ENCODE results near the gene POLG2. TPM values are rescaled to one million over a fixed set of nuclear protein-coding genes. Genes with fewer than 3 reads are reported as not detected.
"Not testable (repeated sequence)": the region's sequence is repeated elsewhere in the genome, so short reads cannot be mapped to it uniquely, and the experiment has no call there.

Gene POLG2
- total and polyA plus RNA-seq, 4 donors = 10.0 to 20.6 (median 16.0) TPM

- no peak for ATAC-seq (ENCODE audit: low FRiP score)
- intact Hi-C loops (cut with DNase I) = no loop called here
- WGBS, 2 donors = 74 to 82% methylated on average over 6 of the region's 6 CpGs
These were observed 35.1 kb downstream of the POLG2 start for GRCh38 chr17:64461788-64462187.

GRCh38 chr17:64460955-64461354, 35.9 kb downstream of the POLG2 start:
- no peaks in the 10 kb centered on the region for H3K27me3 ChIP-seq (ENCODE audit: control insufficient read depth in 1 of 2, insufficient read depth in 2 of 2, low read length in 1 of 2)
- no peaks in the 10 kb centered on the region for H3K4me1 ChIP-seq (ENCODE audit: control insufficient read depth in 1 of 2, insufficient read depth in 2 of 2, low read length in 2 of 2)
- H3K36me3 ChIP-seq (ENCODE audit: control insufficient read depth in 1 of 2, insufficient read depth in 2 of 2, low read length in 1 of 2) = no peaks in the 10 kb centered on the region
- intact Hi-C loops (cut with DNase I) = no loop called here
- WGBS, 2 donors = 67 to 69% methylated on average over 8 of the region's 8 CpGs
- DNase-seq (no peak), ATAC-seq (ENCODE audit: low FRiP score) (no peak)
- no peaks in the 10 kb centered on the region for H3K9me3 ChIP-seq (ENCODE audit: control insufficient read depth, low read length)
- no peak overlapping the region for H3K4me3 ChIP-seq (ENCODE audit: low read length in 2 of 2)
- H3K27ac ChIP-seq (ENCODE audit: low read depth in 1 of 2, low read length in 2 of 2) = no peak overlapping the region

More at GRCh38 chr17:64461788-64462187, 35.1 kb downstream of the POLG2 start:
- no peaks in the 10 kb centered on the region for H3K9me3 ChIP-seq (ENCODE audit: control insufficient read depth, low read length)
- H3K4me1 ChIP-seq (ENCODE audit: control insufficient read depth in 1 of 2, insufficient read depth in 2 of 2, low read length in 2 of 2) = no peaks in the 10 kb centered on the region
- no peak overlapping the region for H3K4me3 ChIP-seq (ENCODE audit: low read length in 2 of 2)
- no peak overlapping the region for H3K27ac ChIP-seq (ENCODE audit: low read depth in 1 of 2, low read length in 2 of 2)
- DNase-seq = no peak
- H3K27me3 ChIP-seq (ENCODE audit: control insufficient read depth in 1 of 2, insufficient read depth in 2 of 2, low read length in 1 of 2) = no peaks in the 10 kb centered on the region
- no peaks in the 10 kb centered on the region for H3K36me3 ChIP-seq (ENCODE audit: control insufficient read depth in 1 of 2, insufficient read depth in 2 of 2, low read length in 1 of 2)

GRCh38 chr17:64459818-64460217, 37.0 kb downstream of the POLG2 start:
- not testable (repeated sequence) for ATAC-seq (ENCODE audit: low FRiP score)

GRCh38 chr17:64459284-64459747, 37.5 kb downstream of the POLG2 start:
- intact Hi-C loops (cut with DNase I) = no loop called here
- Histone ChIP-seq H3K4me1 (ENCODE audit: control insufficient read depth in 1 of 2, insufficient read depth in 2 of 2, low read length in 2 of 2) (no peaks in the 10 kb centered on the region), H3K27ac (ENCODE audit: low read depth in 1 of 2, low read length in 2 of 2) (no peak overlapping the region), H3K4me3 (ENCODE audit: low read length in 2 of 2) (no peak overlapping the region), H3K36me3 (ENCODE audit: control insufficient read depth in 1 of 2, insufficient read depth in 2 of 2, low read length in 1 of 2) (no peaks in the 10 kb centered on the region), H3K27me3 (ENCODE audit: control insufficient read depth in 1 of 2, insufficient read depth in 2 of 2, low read length in 1 of 2) (no peaks in the 10 kb centered on the region), H3K9me3 (ENCODE audit: control insufficient read depth, low read length) (no peaks in the 10 kb centered on the region)
- DNase-seq = no peak
- no peak for ATAC-seq (ENCODE audit: low FRiP score)
- WGBS, 2 donors = 79 to 88% methylated on average over 6 of the region's 6 CpGs

More at GRCh38 chr17:64459818-64460217, 37.0 kb downstream of the POLG2 start:
- H3K36me3 ChIP-seq (ENCODE audit: control insufficient read depth in 1 of 2, insufficient read depth in 2 of 2, low read length in 1 of 2); H3K27me3 ChIP-seq (ENCODE audit: control insufficient read depth in 1 of 2, insufficient read depth in 2 of 2, low read length in 1 of 2); H3K4me3 ChIP-seq (ENCODE audit: low read length in 2 of 2); H3K4me1 ChIP-seq (ENCODE audit: control insufficient read depth in 1 of 2, insufficient read depth in 2 of 2, low read length in 2 of 2); DNase-seq; H3K9me3 ChIP-seq (ENCODE audit: control insufficient read depth, low read length); H3K27ac ChIP-seq (ENCODE audit: low read depth in 1 of 2, low read length in 2 of 2); intact Hi-C loops (cut with DNase I): not testable (repeated sequence)
- WGBS, 2 donors = 97 to 99% methylated on average over 7 of the region's 7 CpGs

- ATAC-seq (ENCODE audit: low FRiP score) = peak; percentile 26
- H3K4me1 ChIP-seq (ENCODE audit: control insufficient read depth in 1 of 2, insufficient read depth in 2 of 2, low read length in 2 of 2) = no peaks in the 10 kb centered on the region
- intact Hi-C loops (cut with DNase I) = no loop called here
These were observed 38.1 kb downstream of the POLG2 start for GRCh38 chr17:64458756-64459155.

GRCh38 chr17:64457156-64457555, 39.7 kb downstream of the POLG2 start:
- H3K4me1 ChIP-seq (ENCODE audit: control insufficient read depth in 1 of 2, insufficient read depth in 2 of 2, low read length in 2 of 2) = no peaks in the 10 kb centered on the region
- ATAC-seq (ENCODE audit: low FRiP score) (no peak), DNase-seq (no peak)
- H3K4me3 ChIP-seq (ENCODE audit: low read length in 2 of 2) = no peak overlapping the region
- 42 to 51% methylated on average over 7 of the region's 7 CpGs for WGBS, 2 donors
- H3K27me3 ChIP-seq (ENCODE audit: control insufficient read depth in 1 of 2, insufficient read depth in 2 of 2, low read length in 1 of 2) = no peaks in the 10 kb centered on the region
- intact Hi-C loops (cut with DNase I) = no loop called here
- H3K9me3 ChIP-seq (ENCODE audit: control insufficient read depth, low read length) = no peaks in the 10 kb centered on the region
- no peaks in the 10 kb centered on the region for H3K36me3 ChIP-seq (ENCODE audit: control insufficient read depth in 1 of 2, insufficient read depth in 2 of 2, low read length in 1 of 2)
- no peak overlapping the region for H3K27ac ChIP-seq (ENCODE audit: low read depth in 1 of 2, low read length in 2 of 2)

More at GRCh38 chr17:64458756-64459155, 38.1 kb downstream of the POLG2 start:
- H3K27me3 ChIP-seq (ENCODE audit: control insufficient read depth in 1 of 2, insufficient read depth in 2 of 2, low read length in 1 of 2) = no peaks in the 10 kb centered on the region
- 91% methylated on average over 8 of the region's 8 CpGs for WGBS, 2 donors
- no peak overlapping the region for H3K27ac ChIP-seq (ENCODE audit: low read depth in 1 of 2, low read length in 2 of 2)
- no peak overlapping the region for H3K4me3 ChIP-seq (ENCODE audit: low read length in 2 of 2)
- DNase-seq = no peak
- no peaks in the 10 kb centered on the region for H3K9me3 ChIP-seq (ENCODE audit: control insufficient read depth, low read length)
- no peaks in the 10 kb centered on the region for H3K36me3 ChIP-seq (ENCODE audit: control insufficient read depth in 1 of 2, insufficient read depth in 2 of 2, low read length in 1 of 2)

GRCh38 chr17:64455993-64456885, 40.6 kb downstream of the POLG2 start:
- no peak for DNase-seq
- H3K4me3 ChIP-seq (ENCODE audit: low read length in 2 of 2) = no peak overlapping the region
- H3K4me1 ChIP-seq (ENCODE audit: control insufficient read depth in 1 of 2, insufficient read depth in 2 of 2, low read length in 2 of 2) = no peaks in the 10 kb centered on the region
- intact Hi-C loops (cut with DNase I) = no loop called here
- 78 to 84% methylated on average over 8 of the region's 8 CpGs for WGBS, 2 donors
- no peaks in the 10 kb centered on the region for H3K36me3 ChIP-seq (ENCODE audit: control insufficient read depth in 1 of 2, insufficient read depth in 2 of 2, low read length in 1 of 2)
- no peak overlapping the region for H3K27ac ChIP-seq (ENCODE audit: low read depth in 1 of 2, low read length in 2 of 2)
- ATAC-seq (ENCODE audit: low FRiP score) = no peak
- H3K27me3 ChIP-seq (ENCODE audit: control insufficient read depth in 1 of 2, insufficient read depth in 2 of 2, low read length in 1 of 2) = no peaks in the 10 kb centered on the region
- H3K9me3 ChIP-seq (ENCODE audit: control insufficient read depth, low read length) = no peaks in the 10 kb centered on the region

- H3K36me3 ChIP-seq (ENCODE audit: control insufficient read depth in 1 of 2, insufficient read depth in 2 of 2, low read length in 1 of 2) = no peaks in the 10 kb centered on the region
- intact Hi-C loops (cut with DNase I) = no loop called here
- no peak for ATAC-seq (ENCODE audit: low FRiP score)
- H3K27me3 ChIP-seq (ENCODE audit: control insufficient read depth in 1 of 2, insufficient read depth in 2 of 2, low read length in 1 of 2) = no peaks in the 10 kb centered on the region
- 85 to 90% methylated on average over 3 of the region's 3 CpGs for WGBS, 2 donors
- H3K27ac ChIP-seq (ENCODE audit: low read depth in 1 of 2, low read length in 2 of 2) = no peak overlapping the region
- no peak overlapping the region for H3K4me3 ChIP-seq (ENCODE audit: low read length in 2 of 2)
- H3K9me3 ChIP-seq (ENCODE audit: control insufficient read depth, low read length) = no peaks in the 10 kb centered on the region
- no peaks in the 10 kb centered on the region for H3K4me1 ChIP-seq (ENCODE audit: control insufficient read depth in 1 of 2, insufficient read depth in 2 of 2, low read length in 2 of 2)
- no peak for DNase-seq
These were observed 47.3 kb downstream of the POLG2 start for GRCh38 chr17:64449545-64449944.

Data from aorta (tissue), 5 donors.